ENCODE measurements around the gene EVI2B.

DNA sequence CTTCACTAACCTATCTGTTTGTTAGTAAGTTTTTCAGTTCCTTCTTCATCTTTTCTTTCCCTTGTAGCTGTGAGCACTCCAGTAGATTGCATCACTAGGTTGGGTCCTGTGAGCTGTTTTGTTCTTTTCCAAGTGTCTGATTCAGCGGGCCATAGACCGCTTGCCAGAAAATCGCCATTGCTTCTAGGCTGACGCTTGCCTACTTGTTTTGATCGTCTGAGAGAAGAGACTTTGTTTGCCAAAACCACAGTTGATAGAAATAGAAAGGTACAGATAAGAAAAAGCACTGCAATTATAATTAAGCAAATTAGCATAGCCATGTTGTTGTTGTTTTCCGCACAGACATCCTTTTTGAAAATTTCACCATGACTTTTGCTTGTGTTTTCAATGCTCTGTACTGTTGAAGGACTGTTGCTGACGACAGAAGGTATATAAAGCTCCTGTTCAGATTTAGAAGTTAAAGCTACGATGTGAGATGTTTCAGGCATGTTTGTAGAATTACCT lies 4.5 kb upstream of the EVI2B start:
- TF ChIP-seq CTCF (conservative IDR thresholded peaks at IDR 0.05), result no peak
- TF ChIP-seq ZFX (IDR thresholded peaks at IDR 0.05), result no peak

Data from C4-2B (cell line).